DOHH2 (cell line): ENCODE measurements around the gene SLC28A1.

ENCODE experiments used
- EZH2phosphoT487 ChIP-seq: fragments of 200-600 bp; sonication (generic); IDR thresholded peaks from 2 replicates; pipeline ENCODE4 v1.6.1; 2017; ENCODE audit warnings: borderline replicate concordance, mild to moderate bottlenecking, antibody characterized with exemption, low read length, moderate library complexity, mixed read lengths
- TF ChIP-seq, protein P1 (sequence below): fragments of 200-600 bp; sonication (generic); IDR thresholded peaks from one replicate; pipeline ENCODE4 v1.5.1; 2014; ENCODE audit warnings: antibody characterized with exemption, mild to moderate bottlenecking, low read depth, low read length; ENCODE audit not compliant: poor library complexity, severe bottlenecking

DNA sequence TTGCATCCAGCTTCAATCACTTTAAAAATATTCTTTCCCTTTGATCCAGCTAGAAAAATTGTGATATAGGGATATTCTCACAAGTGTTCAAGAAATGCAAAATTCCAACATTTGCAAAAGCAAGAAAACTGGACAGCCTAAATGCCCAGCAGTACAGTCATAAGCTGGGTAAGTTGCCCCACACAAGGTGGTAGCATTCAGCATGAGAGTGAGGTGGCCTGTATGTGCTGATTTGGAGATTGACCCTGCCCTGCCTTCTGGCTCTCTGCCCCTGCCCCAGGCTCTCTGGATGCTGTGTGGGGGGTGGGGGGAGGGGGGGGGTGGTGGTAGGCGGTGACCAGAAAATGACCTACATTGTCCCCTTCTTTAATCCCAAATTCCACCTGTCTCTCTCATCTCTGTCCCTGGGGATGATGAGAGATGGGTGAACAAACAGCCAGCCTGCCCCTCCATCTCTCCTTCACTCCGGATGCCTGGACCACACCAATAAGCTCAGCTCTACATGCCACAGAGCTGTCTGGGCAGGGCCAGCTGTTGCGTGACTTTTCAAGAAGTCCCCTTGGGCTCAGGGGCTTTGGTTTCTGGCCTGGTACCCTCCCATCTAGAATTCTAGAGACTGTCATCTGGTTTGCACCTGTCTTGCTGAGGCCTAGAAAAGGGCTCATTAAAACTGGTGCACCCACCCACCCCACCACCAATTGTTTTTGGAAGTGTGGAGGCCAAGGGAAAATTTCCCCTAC is 42.2 kb downstream of the SLC28A1 start:
- TF ChIP-seq, protein P1, sequence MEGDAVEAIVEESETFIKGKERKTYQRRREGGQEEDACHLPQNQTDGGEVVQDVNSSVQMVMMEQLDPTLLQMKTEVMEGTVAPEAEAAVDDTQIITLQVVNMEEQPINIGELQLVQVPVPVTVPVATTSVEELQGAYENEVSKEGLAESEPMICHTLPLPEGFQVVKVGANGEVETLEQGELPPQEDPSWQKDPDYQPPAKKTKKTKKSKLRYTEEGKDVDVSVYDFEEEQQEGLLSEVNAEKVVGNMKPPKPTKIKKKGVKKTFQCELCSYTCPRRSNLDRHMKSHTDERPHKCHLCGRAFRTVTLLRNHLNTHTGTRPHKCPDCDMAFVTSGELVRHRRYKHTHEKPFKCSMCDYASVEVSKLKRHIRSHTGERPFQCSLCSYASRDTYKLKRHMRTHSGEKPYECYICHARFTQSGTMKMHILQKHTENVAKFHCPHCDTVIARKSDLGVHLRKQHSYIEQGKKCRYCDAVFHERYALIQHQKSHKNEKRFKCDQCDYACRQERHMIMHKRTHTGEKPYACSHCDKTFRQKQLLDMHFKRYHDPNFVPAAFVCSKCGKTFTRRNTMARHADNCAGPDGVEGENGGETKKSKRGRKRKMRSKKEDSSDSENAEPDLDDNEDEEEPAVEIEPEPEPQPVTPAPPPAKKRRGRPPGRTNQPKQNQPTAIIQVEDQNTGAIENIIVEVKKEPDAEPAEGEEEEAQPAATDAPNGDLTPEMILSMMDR, result no peak
- TF ChIP-seq EZH2phosphoT487, result no peak
